GM15510 (cell line): Measurements from ENCODE around the gene ITGAX.

Source experiments
- POLR2A ChIP-seq: IDR thresholded peaks from 3 replicates; pipeline ENCODE4 v1.6.1; 2011; ENCODE audit warnings: borderline replicate concordance; ENCODE audit not compliant: insufficient read length; ENCODE audit errors: extremely low read depth

The ITGAX gene

DNA sequence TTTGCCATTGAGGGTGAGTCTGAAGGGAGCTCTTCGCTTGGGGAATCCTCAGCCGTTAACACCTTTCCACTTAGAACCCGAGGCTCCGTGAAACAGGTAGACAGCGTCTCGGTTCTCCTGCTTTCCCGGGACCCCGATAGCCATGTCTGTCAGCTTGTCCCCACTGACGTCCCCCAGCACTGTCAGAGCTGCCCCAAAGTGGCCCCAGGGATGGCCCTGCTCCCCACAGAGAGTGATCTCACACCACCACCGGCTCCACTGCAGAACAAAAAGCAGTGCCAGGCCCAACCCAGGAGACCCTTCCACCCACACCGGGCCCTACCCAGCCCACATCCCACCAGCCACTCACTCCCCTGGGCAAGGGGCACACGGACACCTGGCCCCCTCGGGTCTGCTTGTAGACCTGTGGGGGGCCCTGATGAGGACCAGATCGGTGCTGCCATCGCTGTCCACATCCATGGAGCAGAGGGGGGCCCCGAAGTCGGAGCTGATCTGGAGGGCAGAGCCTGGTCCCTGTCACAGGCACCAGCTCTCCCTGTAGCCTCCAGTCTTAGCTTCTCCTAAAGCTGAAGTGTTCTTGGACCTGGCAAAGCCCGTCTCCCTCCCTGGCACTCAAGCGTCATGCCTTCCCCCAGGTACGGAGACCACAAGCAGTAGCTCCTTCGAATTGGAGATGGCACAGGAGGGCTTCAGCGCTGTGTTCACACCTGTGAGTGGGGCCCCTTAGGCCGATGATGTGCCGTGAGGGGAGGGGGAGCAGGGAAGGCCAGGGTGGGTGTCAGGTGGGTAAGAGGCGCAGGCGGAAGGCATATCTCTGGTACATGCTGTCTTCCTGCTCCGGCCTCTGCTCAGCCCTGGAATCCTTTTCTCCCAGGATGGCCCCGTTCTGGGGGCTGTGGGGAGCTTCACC, 6.5 kb downstream of the ITGAX start:
- TF ChIP-seq POLR2A, result no peak

DNA sequence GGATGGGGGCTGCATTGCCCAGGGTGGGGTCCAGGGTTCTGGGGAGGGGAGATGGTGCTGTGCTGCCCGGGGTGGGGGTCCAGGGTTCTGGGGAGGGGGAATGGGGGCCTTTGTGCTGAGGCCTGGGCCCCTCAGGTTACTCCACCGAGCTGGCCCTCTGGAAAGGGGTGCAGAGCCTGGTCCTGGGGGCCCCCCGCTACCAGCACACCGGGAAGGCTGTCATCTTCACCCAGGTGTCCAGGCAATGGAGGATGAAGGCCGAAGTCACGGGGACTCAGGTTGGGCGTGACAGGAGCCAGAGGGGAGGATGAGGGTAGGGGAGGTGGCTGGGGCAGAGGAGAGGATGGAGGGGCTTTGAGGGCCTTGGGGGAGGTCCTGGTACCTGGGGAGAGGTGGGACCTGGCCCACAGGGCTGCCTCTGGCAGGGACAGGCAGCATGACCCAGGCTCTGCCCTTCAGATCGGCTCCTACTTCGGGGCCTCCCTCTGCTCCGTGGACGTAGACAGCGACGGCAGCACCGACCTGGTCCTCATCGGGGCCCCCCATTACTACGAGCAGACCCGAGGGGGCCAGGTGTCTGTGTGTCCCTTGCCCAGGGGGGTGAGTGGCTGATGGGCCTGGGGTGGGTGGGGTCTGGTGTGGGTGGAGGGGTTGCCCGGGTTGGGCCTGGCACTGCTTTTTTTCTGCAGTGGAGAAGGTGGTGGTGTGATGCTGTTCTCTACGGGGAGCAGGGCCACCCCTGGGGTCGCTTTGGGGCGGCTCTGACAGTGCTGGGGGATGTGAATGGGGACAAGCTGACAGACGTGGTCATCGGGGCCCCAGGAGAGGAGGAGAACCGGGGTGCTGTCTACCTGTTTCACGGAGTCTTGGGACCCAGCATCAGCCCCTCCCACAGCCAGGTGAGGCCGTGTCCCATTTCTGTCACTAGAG, 7.8 kb downstream of the ITGAX start:
- no peak for TF ChIP-seq POLR2A

DNA sequence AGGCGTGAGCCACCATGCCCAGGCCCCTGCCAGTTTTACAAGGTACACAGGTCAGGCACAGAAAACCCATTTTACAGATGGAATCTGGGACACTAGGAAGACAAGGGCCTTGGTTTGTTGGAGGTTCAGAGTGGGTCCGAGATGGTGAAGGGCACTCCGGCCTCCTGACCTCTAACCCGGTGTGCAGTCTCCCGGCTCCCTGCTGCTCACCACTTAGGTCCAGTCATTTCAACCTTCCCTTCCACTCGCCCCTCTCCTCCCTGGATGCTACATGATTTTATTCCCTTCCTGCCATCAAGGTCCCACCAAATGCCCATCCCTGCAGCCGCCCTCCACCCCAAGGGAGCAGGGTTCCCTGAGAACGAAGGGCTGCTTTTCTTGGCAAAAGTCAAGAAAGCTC, 8.7 kb downstream of the ITGAX start:
- TF ChIP-seq POLR2A, result no peak

DNA sequence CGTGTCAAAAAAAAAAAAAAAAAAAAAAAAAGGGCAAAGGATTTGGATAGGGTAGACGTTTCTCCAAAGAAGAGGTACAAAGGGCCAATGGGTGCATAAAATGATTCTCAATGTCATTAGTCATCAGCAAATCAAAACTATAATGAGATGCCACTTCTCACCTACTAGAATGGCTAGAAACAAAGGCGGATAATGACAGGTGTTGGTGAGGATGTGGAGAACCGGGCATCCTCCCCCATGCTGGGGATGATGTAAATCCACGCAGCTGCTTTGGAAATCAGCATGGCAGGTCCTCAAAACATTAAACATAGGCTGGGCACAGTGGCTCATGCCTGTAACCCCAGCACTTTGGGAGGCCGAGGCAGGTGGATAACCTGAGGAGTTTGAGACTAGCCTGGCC, 9.4 kb downstream of the ITGAX start:
- TF ChIP-seq POLR2A, result no peak

DNA sequence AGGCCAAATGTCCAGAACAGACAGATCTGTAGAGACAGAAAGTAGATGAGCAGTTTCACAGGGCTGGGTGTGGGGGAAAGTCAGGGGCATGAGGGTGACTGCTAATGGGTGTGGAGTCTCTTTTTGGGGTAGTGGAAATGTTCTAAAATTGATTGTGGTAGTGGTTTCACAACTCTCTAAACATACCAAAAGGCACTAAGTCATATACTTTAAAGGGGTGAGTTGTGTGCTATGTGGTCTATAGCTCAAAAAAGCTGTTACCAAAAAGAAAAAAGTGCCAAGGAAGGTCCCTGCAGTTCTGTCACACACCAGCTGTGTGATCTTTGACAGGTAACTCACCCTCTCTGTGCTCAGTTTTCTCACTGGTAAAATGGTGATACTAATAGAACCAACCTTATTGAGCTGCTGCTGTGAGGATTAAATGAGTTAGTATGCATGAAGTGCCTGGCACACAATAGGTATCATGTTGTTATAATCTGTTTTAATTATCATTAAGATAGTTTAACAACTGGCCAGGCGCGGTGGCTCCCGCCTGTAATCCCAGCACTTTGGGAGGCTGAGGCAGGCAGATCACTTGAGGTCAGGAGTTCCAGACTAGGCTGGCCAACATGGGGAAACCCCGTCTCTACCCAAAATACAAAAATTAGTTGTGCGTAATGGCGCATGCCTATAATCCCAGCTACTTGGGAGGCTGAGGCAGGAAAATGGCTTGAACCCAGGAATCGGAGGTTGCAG, 10.3 kb downstream of the ITGAX start:
- TF ChIP-seq POLR2A, result no peak

DNA sequence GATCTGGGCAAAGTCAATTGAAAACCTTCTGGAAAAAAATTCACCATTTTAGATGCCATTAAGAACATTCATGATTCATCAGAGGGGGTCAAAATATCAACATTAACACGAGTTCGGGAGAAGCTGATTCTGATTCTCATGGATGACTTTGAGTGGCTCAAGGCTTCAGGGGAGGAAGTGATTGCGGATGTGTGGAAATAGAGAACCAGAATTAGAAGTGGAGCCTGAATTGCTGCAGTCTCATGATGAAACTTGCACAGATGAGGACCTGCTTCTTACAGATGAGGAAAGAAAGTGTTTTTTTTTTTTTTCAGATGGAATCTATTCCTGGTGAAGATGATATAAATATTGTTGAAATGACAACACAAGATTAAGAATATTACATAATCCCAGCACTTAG, 12.9 kb downstream of the ITGAX start:
- no peak for TF ChIP-seq POLR2A

DNA sequence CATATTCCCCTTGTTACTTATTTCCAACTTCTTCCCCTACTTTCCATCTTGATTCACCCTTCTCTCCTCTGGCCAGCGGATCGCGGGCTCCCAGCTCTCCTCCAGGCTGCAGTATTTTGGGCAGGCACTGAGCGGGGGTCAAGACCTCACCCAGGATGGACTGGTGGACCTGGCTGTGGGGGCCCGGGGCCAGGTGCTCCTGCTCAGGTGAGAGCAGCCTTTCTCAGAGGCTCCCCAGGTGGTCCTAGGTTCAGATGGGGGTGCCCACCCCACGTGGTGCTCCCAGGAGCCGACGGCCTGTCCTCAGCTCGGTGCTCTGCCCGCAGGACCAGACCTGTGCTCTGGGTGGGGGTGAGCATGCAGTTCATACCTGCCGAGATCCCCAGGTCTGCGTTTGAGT, 16.0 kb downstream of the ITGAX start:
- no peak for TF ChIP-seq POLR2A

DNA sequence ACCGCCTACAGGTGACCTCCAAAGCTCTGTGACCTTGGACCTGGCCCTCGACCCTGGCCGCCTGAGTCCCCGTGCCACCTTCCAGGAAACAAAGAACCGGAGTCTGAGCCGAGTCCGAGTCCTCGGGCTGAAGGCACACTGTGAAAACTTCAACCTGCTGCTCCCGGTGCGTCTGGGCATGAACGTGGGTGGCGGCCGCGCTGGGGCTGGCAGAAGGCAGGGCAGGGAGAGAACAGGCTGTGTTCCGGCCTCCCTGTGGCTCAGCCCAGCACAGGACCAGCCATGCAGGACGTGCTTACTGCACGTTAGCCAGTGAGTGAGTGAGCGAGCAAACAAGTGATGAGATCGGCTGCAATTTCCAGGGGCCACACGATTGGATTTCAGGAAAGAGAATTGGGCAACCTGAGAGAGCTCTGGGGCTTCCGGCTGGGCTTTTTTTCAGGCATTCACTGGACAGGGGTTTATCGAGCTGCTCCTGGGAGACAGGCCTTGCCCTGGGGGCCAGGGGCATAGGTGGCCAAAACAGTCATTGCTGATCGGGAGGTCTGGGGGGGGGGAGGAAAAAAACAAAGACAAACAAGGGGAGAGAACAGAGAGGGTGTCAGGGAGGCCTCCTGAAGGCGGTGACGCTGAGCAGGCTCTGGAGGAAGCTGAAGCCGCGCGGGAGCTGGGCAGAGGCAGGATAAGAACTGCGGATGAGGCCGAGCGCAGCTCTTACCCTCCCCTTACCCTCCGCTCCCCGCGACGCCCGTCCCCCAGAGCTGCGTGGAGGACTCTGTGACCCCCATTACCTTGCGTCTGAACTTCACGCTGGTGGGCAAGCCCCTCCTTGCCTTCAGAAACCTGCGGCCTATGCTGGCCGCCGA, 16.9 kb downstream of the ITGAX start:
- no peak for TF ChIP-seq POLR2A

DNA sequence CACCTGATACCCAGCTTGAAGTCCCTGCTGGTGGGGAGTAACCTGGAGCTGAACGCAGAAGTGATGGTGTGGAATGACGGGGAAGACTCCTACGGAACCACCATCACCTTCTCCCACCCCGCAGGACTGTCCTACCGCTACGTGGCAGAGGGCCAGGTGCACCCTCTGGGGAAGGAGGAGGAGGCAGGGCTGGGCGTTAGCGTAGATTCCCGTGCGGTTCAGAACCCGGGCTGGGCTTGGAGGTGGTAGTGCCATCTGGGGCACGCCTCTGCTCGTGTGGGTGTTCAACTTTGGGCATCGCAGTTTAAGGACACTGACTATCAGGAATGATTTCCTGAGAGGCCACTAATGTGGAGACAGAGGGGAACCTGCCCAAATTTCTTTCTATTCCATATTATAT, 18.3 kb downstream of the ITGAX start:
- no peak for TF ChIP-seq POLR2A

DNA sequence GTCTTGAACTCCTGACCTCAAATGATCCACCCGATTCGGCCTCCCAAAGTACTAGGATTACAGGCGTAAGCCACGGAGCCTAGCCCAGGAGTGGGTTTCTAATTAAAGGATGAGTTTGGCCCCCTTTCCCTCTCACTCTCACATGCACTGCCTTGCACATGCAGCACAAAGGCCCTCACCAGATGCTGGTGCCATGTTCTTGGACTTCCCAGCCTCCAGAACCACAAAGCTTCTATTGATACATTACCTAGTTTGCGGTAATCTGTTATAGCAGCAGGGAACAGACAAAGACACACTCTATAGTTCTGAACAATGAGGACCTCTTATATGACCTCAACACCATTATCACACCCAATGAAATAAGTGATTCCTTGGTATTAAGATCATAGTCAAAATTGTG, 20.3 kb downstream of the ITGAX start:
- no peak for TF ChIP-seq POLR2A

DNA sequence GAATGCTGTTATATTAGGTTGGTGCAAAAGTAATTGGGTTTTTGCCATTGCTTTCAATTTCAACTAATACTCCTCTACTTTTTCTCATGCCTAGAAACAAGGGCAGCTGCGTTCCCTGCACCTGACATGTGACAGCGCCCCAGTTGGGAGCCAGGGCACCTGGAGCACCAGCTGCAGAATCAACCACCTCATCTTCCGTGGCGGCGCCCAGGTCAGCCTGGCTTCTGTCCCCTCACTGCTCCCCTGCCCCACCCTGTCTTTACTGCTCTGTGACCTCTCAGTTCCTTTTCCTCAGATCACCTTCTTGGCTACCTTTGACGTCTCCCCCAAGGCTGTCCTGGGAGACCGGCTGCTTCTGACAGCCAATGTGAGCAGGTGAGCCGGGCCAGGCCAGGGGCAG, 21.7 kb downstream of the ITGAX start:
- TF ChIP-seq POLR2A, result no peak

DNA sequence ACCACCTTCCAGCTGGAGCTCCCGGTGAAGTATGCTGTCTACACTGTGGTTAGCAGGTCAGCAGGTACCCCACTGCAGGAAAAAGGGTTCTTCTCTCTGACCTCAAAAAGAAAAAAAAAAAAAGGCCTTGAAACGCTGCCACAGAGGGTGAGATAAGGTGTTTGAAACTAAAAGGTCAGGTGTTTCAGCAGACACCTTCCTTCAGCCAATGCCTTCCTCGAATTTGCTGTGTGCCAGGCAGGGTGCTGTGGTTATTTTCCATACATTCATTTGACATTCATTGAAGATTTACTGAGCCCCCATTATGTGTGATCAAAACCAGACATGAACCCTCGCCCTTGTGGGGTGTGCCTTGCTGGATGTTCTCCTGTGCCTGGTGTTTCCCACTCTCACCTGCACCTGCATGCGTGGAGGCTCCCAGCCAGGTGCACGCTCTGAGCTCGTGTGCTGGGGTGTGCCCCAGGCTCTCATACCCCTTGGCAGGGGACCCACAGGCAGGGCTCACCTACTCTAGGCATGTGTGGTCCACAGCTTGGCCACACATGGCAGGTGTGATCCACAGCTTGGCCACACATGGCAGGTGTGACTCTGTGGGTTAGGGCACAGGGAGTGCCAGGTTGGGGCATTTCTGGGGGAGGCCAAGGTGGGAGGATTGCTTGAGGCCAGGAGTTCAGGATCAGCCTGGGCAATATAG, 22.4 kb downstream of the ITGAX start:
- no peak for TF ChIP-seq POLR2A

DNA sequence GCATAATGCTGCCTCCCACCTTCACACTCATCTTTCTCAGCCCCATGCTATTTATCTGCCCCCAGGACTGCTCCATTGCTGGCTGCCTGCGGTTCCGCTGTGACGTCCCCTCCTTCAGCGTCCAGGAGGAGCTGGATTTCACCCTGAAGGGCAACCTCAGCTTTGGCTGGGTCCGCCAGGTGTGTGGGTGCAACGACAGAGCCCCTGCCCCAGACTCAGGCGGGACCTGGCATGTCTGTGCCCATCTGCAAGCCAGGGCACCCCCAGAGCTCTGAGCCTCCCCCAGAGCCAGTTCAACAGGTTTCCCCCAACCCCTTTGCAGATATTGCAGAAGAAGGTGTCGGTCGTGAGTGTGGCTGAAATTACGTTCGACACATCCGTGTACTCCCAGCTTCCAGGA, 25.2 kb downstream of the ITGAX start:
- TF ChIP-seq POLR2A, result no peak
